ENCODE measurements around the gene SARS2.

GRCh38 chr19:38924388-38924787 is 6.2 kb downstream of the SARS2 start:
- TF ChIP-seq ZNF274 (IDR thresholded peaks at IDR 0.05; ENCODE audit: low read depth, low read length) (no peak), YY1 (IDR thresholded peaks at IDR 0.05; ENCODE audit: insufficient read depth, insufficient read length) (no peak), SUZ12 (IDR thresholded peaks at IDR 0.05; ENCODE audit: extremely low read depth, insufficient read depth, insufficient read length) (no peak)
